H9 (cell line): Measurements from ENCODE around the gene UPP1. TPM values are rescaled to one million over a fixed set of nuclear protein-coding genes. Genes with fewer than 3 reads are reported as not detected.
A peak's percentile ranks its signal among the peaks of the same experiment; 100 is the strongest.

Source experiments
- DNase-seq: peaks from one replicate; pipeline ENCODE4 v3.0.0-alpha.2; 2017
- H2AFZ ChIP-seq: one replicate; pipeline ENCODE4 v1.6.1; 2013; ENCODE audit warnings: mild to moderate bottlenecking, low read length, control low read depth, moderate library complexity
- H2AK5ac ChIP-seq: 2 replicates; pipeline ENCODE4 v1.6.1; 2013; ENCODE audit warnings: low read length, control low read depth, mixed read lengths; ENCODE audit not compliant: insufficient read length
- H2BK120ac ChIP-seq: one replicate; pipeline ENCODE4 v1.6.1; 2013; ENCODE audit warnings: low read depth, mild to moderate bottlenecking, low read length, control low read depth, inconsistent platforms; ENCODE audit not compliant: poor library complexity, severe bottlenecking
- H2BK12ac ChIP-seq: 2 replicates; pipeline ENCODE4 v1.6.1; 2013; ENCODE audit warnings: low read length, control low read depth, mixed read lengths, low read depth; ENCODE audit not compliant: insufficient read length
- H2BK15ac ChIP-seq: 2 replicates; pipeline ENCODE4 v1.6.1; 2013; ENCODE audit warnings: low read depth, low read length, control low read depth
- H2BK20ac ChIP-seq: one replicate; pipeline ENCODE4 v1.6.1; 2013; ENCODE audit warnings: low read depth, mild to moderate bottlenecking, low read length, control low read depth, inconsistent platforms; ENCODE audit not compliant: poor library complexity, severe bottlenecking
- H2BK5ac ChIP-seq: 2 replicates; pipeline ENCODE4 v1.6.1; 2013; ENCODE audit warnings: low read length, control low read depth, mixed read lengths; ENCODE audit not compliant: insufficient read length
- H3K14ac ChIP-seq: 2 replicates; pipeline ENCODE4 v1.6.1; 2013; ENCODE audit warnings: low read length, control low read depth; ENCODE audit not compliant: insufficient read depth
- H3K18ac ChIP-seq: 2 replicates; pipeline ENCODE4 v1.6.1; 2013; ENCODE audit warnings: low read depth, mild to moderate bottlenecking, mixed read lengths, low read length, control low read depth; ENCODE audit not compliant: insufficient read length
- H3K23ac ChIP-seq: 2 replicates; pipeline ENCODE4 v1.6.1; 2013; ENCODE audit warnings: low read length, control low read depth, mixed read lengths, low read depth; ENCODE audit not compliant: insufficient read length
- H3K23me2 ChIP-seq: 2 replicates; pipeline ENCODE4 v1.6.1; 2013; ENCODE audit warnings: low read depth, mild to moderate bottlenecking, mixed read lengths, low read length, control low read depth; ENCODE audit not compliant: insufficient read length, poor library complexity, severe bottlenecking
- H3K27ac ChIP-seq: 2 replicates; pipeline ENCODE4 v1.5.1; 2013; ENCODE audit warnings: low read length, control low read depth, mixed read lengths, low read depth; ENCODE audit not compliant: insufficient read length
- H3K27me3 ChIP-seq: 2 replicates; pipeline ENCODE4 v1.6.1; 2013; ENCODE audit warnings: low read length, control low read depth, inconsistent platforms; ENCODE audit not compliant: insufficient read depth
- H3K4ac ChIP-seq: 2 replicates; pipeline ENCODE4 v1.6.1; 2013; ENCODE audit warnings: low read depth, mild to moderate bottlenecking, control low read depth, inconsistent platforms, low read length, moderate library complexity
- H3K4me1 ChIP-seq: 2 replicates; pipeline ENCODE4 v1.6.1; 2013; ENCODE audit warnings: low read length, control low read depth, inconsistent platforms; ENCODE audit not compliant: insufficient read depth
- H3K4me2 ChIP-seq: 2 replicates; pipeline ENCODE4 v1.6.1; 2013; ENCODE audit warnings: low read length, control low read depth, mixed read lengths; ENCODE audit not compliant: insufficient read length, insufficient read depth
- H3K56ac ChIP-seq: 2 replicates; pipeline ENCODE4 v1.6.1; 2013; ENCODE audit warnings: low read depth, mild to moderate bottlenecking, mixed read lengths, low read length, control low read depth; ENCODE audit not compliant: insufficient read length
- H3K79me1 ChIP-seq: 2 replicates; pipeline ENCODE4 v1.6.1; 2013; ENCODE audit warnings: low read depth, mild to moderate bottlenecking, moderate library complexity, low read length, control low read depth, inconsistent platforms; ENCODE audit not compliant: insufficient read depth, poor library complexity, severe bottlenecking
- H3K79me2 ChIP-seq: 2 replicates; pipeline ENCODE4 v1.6.1; 2013; ENCODE audit warnings: low read length, control low read depth, inconsistent platforms; ENCODE audit not compliant: insufficient read depth
- H3K9ac ChIP-seq: 2 replicates; pipeline ENCODE4 v1.6.1; 2013; ENCODE audit warnings: low read length, control low read depth, mixed read lengths; ENCODE audit not compliant: insufficient read length; ENCODE audit errors: extremely low read depth
- H3K9me3 ChIP-seq: one replicate; pipeline ENCODE4 v1.6.1; 2013; ENCODE audit warnings: low read depth, low read length, inconsistent platforms; ENCODE audit not compliant: control insufficient read depth
- H3T11ph ChIP-seq: one replicate; pipeline ENCODE4 v1.6.1; 2013; ENCODE audit warnings: mild to moderate bottlenecking, low read length, control low read depth, inconsistent platforms
- H4K20me1 ChIP-seq: one replicate; pipeline ENCODE4 v1.6.1; 2013; ENCODE audit not compliant: control insufficient read depth, insufficient read length, insufficient read depth
- H4K5ac ChIP-seq: 2 replicates; pipeline ENCODE4 v1.6.1; 2013; ENCODE audit warnings: low read depth, mild to moderate bottlenecking, mixed read lengths, low read length, control low read depth; ENCODE audit not compliant: insufficient read length
- H4K8ac ChIP-seq: replicated peaks from 2 replicates; pipeline ENCODE4 v1.6.1; 2013; ENCODE audit warnings: low read length, control low read depth, mixed read lengths, low read depth; ENCODE audit not compliant: insufficient read length
- H4K91ac ChIP-seq: 2 replicates; pipeline ENCODE4 v1.6.1; 2013; ENCODE audit warnings: low read depth, mild to moderate bottlenecking, moderate library complexity, mixed read lengths, low read length, control low read depth; ENCODE audit not compliant: insufficient read length
- H3K27ac Mint-ChIP-seq, 3 experiments: 2 replicates in 2 of 3; 3 replicates in 1 of 3; pipeline ENCODE4 v1.8.0; 2020 to 2021; ENCODE audit warnings: mixed read lengths in 3 of 3, mild to moderate bottlenecking in 1 of 3, moderate library complexity in 1 of 3
- H3K27me3 Mint-ChIP-seq: 2 replicates; pipeline ENCODE4 v1.8.0; 2021; ENCODE audit warnings: low read depth, mild to moderate bottlenecking, moderate library complexity, mixed read lengths
- H3K36me3 Mint-ChIP-seq, 3 experiments: 2 replicates in 2 of 3; 3 replicates in 1 of 3; pipeline ENCODE4 v1.8.0; 2020 to 2021; ENCODE audit warnings: low read depth in 3 of 3, mixed read lengths in 3 of 3; ENCODE audit not compliant: insufficient read depth in 1 of 3
- H3K4me1 Mint-ChIP-seq, 2 experiments: 2 replicates each; pipeline ENCODE4 v1.8.0; 2020; ENCODE audit warnings: mixed read lengths in 2 of 2
- H3K4me3 Mint-ChIP-seq, 2 experiments: 2 replicates in 1 of 2; 3 replicates in 1 of 2; pipeline ENCODE4 v1.8.0; 2020 to 2021; ENCODE audit warnings: mild to moderate bottlenecking in 2 of 2, mixed read lengths in 2 of 2, moderate library complexity in 1 of 2
- H3K9me3 Mint-ChIP-seq, 2 experiments: 2 replicates in 1 of 2; 3 replicates in 1 of 2; pipeline ENCODE4 v1.8.0; 2020; ENCODE audit warnings: mild to moderate bottlenecking in 2 of 2, mixed read lengths in 2 of 2, moderate library complexity in 1 of 2
- CTCF ChIP-seq: fragments of 200-600 bp; sonication (generic); conservative IDR thresholded peaks from 3 replicates; pipeline ENCODE4 v1.8.0; 2021; ENCODE audit warnings: antibody characterized with exemption, mild to moderate bottlenecking
- WGBS: extraction: QIAGEN DNeasy Blood & Tissue Kit; methylation state at CpG from one replicate; pipeline ENCODE4 v1.1.7; 2013; ENCODE audit warnings: missing lambda C conversion rate, low lambda C conversion rate, mixed read lengths; ENCODE audit not compliant: insufficient read length; ENCODE audit errors: extremely low coverage; 5-methylcytosine and 5-hydroxymethylcytosine counted together
- total RNA-seq: library from RNA; stranded (reverse); gene quantifications from 2 replicates; pipeline ENCODE4 v1.2.1, GENCODE V29; 2021

The UPP1 gene
- total RNA-seq, 1 experiment from 2014 or later: 34.2 TPM

GRCh38 chr7:48042636-48043035 lies 46.4 kb upstream of the UPP1 start:
- WGBS: no CpG with 5 or more reads among the region's 3 CpGs
- Histone ChIP-seq H3K14ac (0 out of 2 replicates have a peak overlapping the region, but pooled peaks have one; percentile 18), H3K4me1 (peaks cover 13% of the 10 kb centered on the region; the same call in 1 of the 2 replicates), H2AFZ (no peak overlapping the region), H2AK5ac (no peak overlapping the region), H3K4me2 (no peak overlapping the region), H3K79me1 (no peaks in the 10 kb centered on the region), H4K91ac (no peak overlapping the region), H2BK15ac (no peak overlapping the region), H4K8ac (no peak overlapping the region), H3K4ac (no peak overlapping the region), H4K20me1 (no peaks in the 10 kb centered on the region), H4K5ac (no peak overlapping the region), H2BK5ac (no peak overlapping the region), H2BK12ac (no peak overlapping the region), H3K27me3 (no peaks in the 10 kb centered on the region), H3T11ph (no peak overlapping the region), H2BK20ac (no peak overlapping the region), H2BK120ac (no peak overlapping the region), H3K23ac (no peak overlapping the region), H3K9ac (no peak overlapping the region), H3K79me2 (no peaks in the 10 kb centered on the region), H3K9me3 (no peaks in the 10 kb centered on the region), H3K23me2 (peaks cover 3% of the 10 kb centered on the region), H3K18ac (no peak overlapping the region), H3K27ac (no peak overlapping the region), H3K56ac (no peak overlapping the region)
- no peak for DNase-seq
- Mint-ChIP-seq H3K9me3 (no peaks in the 10 kb centered on the region), H3K4me1 (peaks cover 57% of the 10 kb centered on the region in 2 experiments), H3K27me3 (peaks cover 11% of the 10 kb centered on the region), H3K4me3 (no peak overlapping the region), H3K27ac (no peak overlapping the region), H3K36me3 (no peaks in the 10 kb centered on the region)
- TF ChIP-seq CTCF: no peak
